Measurements from ENCODE around the gene CA5A.
"Not testable (repeated sequence)": the region's sequence is repeated elsewhere in the genome, so short reads cannot be mapped to it uniquely, and the experiment has no call there.

CA5A gene

GRCh38 chr16:87864331-87864989 lies 71.9 kb downstream of the CA5A start:
- DNase-seq, result no peak

- DNase-seq, result not testable (repeated sequence)
These were observed 73.0 kb downstream of the CA5A start for GRCh38 chr16:87863327-87863635.

GRCh38 chr16:87862597-87863326 lies 73.6 kb downstream of the CA5A start:
- not testable (repeated sequence) for DNase-seq

GRCh38 chr16:87861300-87862099 lies 74.8 kb downstream of the CA5A start:
- DNase-seq, result not testable (repeated sequence)

GRCh38 chr16:87860553-87861299 lies 75.6 kb downstream of the CA5A start:
- DNase-seq, result no peak

GRCh38 chr16:87858151-87858993 lies 78.0 kb downstream of the CA5A start:
- not testable (repeated sequence) for DNase-seq

- no peak for DNase-seq
These were observed 79.5 kb downstream of the CA5A start for GRCh38 chr16:87856791-87857228.

- no peak for DNase-seq
These were observed 80.2 kb downstream of the CA5A start for GRCh38 chr16:87855852-87856715.

GRCh38 chr16:87854907-87855683 lies 81.2 kb downstream of the CA5A start:
- DNase-seq, result no peak

- no peak for DNase-seq
These were observed 82.0 kb downstream of the CA5A start for GRCh38 chr16:87854053-87854906.

- DNase-seq, result peak in 1 of 2 experiments; percentile 50
These were observed 82.8 kb downstream of the CA5A start for GRCh38 chr16:87853411-87854052.

- no peak for DNase-seq
These were observed 84.7 kb downstream of the CA5A start for GRCh38 chr16:87851601-87852000.

GRCh38 chr16:87851141-87851587 lies 85.2 kb downstream of the CA5A start:
- DNase-seq, result no peak

GRCh38 chr16:87850009-87851006 lies 86.0 kb downstream of the CA5A start:
- DNase-seq, result peak; percentile 22 to 45

GRCh38 chr16:87849419-87850008 lies 86.8 kb downstream of the CA5A start:
- DNase-seq, result no peak

GRCh38 chr16:87848676-87849345 lies 87.5 kb downstream of the CA5A start:
- no peak for DNase-seq

Measured in NCI-H1930 (cell line).